HG03139 (cell line): ENCODE data around the gene PRIMPOL.
"Not testable (repeated sequence)": the region's sequence is repeated elsewhere in the genome, so short reads cannot be mapped to it uniquely, and the experiment has no call there.

Experiments used
- ATAC-seq: cut with Tn5 transposase; IDR thresholded peaks from one replicate; pipeline ENCODE4 v1.9.1; 2021; ENCODE audit not compliant: unreplicated experiment

Gene PRIMPOL, protein sequence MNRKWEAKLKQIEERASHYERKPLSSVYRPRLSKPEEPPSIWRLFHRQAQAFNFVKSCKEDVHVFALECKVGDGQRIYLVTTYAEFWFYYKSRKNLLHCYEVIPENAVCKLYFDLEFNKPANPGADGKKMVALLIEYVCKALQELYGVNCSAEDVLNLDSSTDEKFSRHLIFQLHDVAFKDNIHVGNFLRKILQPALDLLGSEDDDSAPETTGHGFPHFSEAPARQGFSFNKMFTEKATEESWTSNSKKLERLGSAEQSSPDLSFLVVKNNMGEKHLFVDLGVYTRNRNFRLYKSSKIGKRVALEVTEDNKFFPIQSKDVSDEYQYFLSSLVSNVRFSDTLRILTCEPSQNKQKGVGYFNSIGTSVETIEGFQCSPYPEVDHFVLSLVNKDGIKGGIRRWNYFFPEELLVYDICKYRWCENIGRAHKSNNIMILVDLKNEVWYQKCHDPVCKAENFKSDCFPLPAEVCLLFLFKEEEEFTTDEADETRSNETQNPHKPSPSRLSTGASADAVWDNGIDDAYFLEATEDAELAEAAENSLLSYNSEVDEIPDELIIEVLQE

DNA sequence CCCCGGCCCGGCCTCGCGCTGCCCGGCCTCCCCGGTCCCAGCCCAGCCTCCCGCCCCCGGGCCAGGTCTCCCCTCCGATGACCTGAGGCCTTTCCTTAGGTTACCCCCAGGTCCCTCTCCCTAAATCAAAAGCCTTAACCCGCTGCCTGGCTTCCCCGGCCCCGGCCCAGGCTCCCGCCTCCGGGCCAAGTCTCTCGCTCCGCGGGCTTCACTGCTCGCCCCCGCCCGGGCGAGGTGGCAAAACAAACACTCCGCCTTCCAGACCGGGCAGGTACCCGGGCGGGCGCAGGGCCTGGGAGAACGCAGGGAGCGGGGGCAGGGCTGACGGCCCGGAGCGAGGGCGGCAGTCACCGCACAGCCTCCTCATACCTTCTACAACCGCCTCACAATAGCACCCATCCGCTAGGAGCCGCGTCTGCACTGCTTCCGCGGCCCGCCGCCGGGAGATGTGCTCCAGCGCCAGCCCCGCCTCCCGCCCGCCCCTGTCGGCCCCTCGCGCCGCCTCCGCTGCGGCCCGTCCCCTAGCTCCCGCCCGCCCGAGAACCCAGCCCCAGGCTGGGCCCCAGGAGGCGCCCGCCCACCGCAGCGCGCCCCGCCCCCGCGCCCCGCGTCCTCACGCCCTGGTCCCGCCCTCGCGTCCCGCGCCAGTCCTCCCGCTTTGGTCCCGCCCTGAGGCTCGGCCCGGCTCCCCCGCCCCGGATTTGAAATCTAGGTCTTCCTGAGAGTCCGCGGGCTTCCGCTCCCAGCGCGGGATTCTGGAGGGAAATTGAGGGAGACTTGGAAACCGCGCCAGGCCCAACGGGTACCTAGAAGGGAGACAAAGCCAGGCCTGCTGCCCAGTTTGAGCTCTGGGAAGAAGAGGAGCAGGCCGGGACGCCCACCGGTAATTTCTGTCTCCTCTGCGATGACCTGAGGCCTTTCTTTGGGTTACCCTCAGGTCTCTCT is at the start of gene PRIMPOL, which contains the start of gene CASP3:
PRIMPOL (plus strand) TSS at position 713 of the 945 bp plus-strand sequence. CDS start 7,403 bp downstream, outside the sequence.
CASP3 (minus strand) TSS at position 422 of the 945 bp plus-strand sequence. CDS start 10,994 bp downstream, outside the sequence.
- peak; percentile 86 for ATAC-seq

DNA sequence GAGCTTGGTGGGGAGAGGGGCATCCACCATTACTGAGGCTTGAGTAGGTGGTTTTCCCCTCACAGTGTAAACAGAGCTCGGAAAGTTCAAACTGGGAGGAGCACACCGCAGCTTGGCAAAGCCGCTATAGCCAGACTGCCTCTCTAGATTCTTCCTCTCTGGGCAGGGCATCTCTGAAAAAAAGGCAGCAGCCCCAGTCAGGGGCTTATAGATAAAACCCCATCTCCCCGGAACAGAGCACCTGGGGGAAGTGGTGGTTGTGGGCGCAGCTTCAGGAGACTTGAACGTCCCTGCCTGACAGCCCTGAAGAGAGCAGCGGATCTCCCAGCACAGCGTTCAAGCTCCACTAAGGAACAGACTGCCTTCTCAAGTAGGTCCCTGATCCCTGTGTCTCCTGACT is 48.6 kb upstream of the PRIMPOL start:
- not testable (repeated sequence) for ATAC-seq

DNA sequence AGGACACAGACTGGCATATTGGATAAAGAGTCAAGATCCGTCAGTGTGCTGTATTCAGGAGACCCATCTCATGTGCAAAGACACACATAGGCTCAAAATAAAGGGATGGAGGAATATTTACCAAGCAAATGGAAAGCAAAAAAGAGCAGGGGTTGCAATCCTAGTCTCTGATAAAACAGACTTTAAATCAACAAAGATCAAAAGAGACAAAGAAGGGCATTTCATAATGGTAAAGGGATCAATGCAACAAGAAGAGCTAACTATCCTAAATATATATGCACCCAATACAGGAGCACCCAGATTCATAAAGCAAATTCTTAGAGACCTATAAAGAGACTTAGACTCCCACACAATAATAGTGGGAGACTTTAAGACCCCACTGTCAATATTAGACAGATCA is 46.7 kb upstream of the PRIMPOL start:
- not testable (repeated sequence) for ATAC-seq

DNA sequence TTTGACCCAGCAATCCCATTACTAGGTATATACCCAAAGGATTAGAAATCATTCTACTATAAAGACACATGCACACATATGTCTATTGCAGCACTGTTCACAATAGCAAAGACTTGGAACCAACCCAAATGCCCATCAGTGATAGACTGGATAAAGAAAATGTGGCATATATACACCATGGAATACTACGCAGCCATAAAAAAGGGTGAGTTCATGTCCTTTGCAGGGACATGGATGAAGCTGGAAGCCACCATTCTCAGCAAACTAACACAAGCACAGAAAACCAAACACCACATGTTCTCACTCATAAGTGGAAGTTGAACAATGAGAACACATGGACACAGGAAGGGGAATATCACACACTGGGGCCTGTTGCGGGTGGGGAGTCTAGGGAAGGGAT is 42.1 kb upstream of the PRIMPOL start:
- ATAC-seq, result not testable (repeated sequence)

DNA sequence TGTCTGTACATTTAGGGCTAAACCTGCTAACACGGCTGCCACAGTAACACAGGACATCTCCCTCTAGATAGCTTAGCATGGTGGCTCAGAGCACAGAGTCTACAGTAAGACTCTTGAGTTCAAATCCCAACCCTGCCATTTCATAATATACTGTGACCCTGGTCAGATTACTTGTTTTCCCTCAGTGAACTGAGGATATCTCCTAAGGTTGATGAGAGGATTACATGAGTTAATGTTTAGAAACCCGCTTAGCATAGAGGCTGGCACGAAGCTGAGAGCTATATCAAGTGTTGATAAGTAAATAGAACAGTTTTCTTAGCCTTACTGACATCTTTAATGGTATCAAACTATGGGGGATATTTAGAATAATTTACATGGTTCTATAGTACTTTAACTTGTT is 37.5 kb upstream of the PRIMPOL start:
- no peak for ATAC-seq

DNA sequence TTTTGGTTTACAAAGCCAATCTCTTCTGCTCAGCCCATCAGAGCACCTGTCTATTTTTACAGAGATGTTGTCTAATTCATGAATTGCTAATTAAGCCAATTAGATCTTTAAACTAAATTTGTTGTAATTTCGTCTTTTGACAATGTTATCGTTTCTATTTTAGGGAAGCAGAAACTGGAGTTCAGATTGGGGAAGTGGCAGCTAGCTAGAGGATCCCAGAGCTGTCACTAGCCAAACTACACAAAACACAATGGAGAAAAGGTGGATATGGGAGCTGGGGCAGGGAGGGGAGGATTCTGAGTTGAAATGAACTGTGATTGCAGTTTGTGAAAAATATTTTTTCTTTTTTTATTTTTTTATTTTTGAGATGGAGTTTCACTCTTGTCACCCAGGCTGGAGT is 36.1 kb upstream of the PRIMPOL start:
- ATAC-seq, result no peak

DNA sequence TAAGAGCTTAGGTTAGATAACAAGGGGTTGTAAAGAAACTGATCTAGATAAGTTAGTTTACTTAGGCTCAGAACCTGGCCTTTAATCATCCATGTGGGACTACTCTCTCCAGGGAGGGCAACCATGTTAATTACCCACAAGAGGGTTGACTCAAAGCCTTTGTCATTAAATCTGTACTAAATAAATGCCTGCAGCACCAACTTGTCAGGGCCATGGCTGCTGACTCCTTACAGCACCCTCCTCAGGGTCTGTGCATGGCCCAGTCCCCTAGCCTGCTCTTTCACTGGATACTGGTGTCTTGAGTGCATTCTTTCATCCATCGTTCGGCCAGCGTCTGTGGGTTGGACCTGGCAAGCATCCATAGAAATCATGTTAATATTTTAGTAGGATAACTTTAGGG is 35.0 kb upstream of the PRIMPOL start:
- no peak for ATAC-seq

DNA sequence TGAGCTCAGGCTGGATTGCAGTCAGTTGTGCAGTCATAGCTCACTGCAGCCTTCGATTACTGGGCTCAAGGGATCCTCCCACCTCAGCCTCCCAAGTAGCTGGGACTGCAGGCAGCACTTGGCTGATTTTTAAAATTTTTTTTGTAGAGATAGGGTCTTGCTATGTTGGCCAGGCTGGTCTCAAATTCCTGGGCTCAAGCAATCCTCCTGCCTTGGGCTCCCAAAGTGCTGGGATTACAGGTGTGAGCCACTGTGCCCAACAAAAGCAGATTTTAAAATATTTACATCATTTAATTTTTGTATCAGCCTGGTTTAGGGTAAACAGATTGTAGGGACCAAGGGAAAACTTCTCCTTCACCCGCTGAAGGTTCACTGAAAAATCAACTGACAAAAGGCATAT is 33.4 kb upstream of the PRIMPOL start:
- not testable (repeated sequence) for ATAC-seq

DNA sequence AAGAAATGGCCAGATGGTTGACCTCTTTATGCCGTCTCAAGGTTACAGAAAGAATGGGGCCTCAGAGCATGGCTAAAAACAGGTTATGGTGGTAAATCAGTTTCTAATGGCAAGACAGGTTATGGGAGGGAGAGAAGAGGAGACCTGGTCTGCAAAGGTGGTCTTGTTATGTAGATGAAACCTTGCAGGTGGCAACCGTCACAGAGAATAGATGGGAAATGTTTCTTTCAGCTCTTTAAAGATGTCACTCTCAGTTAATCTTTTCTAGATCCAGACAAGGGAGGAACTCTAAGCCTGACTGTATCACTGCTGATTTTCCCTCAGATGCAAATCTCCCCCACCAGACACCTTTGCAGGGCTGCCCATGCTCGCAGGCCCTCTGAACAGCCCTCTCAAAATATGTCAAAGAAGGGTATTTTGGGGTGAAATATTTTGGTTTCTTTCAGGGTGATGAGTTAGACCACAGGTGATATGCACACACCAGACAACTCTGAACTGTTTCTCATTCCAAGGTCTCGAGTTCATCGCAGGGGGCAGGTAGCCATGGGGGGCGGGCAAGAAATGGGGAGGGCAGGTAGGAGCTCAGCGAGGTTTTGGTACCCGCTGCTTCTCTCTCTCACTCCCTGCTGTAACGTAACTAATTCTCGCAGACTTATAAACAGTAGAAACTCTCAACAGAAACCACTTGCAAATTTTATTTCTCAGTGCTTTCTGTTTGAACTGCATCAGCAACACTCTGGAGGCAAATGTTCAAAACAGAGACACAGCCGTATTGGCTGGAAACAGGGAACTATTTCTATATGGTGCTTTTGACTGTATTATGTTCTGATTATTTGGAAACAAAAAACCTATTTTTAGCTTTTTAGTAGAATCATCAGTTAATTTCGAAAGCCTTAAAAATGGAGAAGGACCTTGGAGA is 32.6 kb upstream of the PRIMPOL start:
- ATAC-seq, result peak; percentile 73

DNA sequence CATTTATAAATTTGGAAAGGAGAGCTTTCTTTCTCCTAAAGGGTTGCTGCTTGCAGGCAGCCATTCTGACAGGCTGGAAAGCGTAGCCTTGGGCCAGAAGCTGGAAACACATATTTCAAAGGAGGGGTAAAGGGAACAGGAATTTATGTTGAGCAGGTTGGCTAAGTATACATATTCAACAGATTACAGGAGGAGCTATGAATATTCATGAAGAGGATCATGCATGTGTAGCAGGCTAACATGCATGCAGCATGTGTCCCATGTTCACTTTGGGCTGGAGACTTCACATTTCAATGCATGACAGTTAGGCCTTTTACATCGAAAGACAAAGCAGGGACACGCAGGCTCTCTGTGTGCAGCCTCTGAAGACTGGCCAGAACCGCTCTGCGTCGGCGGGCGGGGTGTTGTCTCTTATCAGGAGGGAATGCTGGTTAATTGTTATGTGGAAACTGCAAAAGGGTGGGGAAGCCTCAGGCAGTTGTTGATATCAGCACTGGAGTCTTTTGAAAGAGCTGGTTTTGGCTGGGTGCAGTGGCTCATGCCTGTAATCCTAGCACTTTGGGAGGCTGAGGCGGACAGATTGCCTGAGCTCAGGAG is 31.8 kb upstream of the PRIMPOL start:
- no peak for ATAC-seq

DNA sequence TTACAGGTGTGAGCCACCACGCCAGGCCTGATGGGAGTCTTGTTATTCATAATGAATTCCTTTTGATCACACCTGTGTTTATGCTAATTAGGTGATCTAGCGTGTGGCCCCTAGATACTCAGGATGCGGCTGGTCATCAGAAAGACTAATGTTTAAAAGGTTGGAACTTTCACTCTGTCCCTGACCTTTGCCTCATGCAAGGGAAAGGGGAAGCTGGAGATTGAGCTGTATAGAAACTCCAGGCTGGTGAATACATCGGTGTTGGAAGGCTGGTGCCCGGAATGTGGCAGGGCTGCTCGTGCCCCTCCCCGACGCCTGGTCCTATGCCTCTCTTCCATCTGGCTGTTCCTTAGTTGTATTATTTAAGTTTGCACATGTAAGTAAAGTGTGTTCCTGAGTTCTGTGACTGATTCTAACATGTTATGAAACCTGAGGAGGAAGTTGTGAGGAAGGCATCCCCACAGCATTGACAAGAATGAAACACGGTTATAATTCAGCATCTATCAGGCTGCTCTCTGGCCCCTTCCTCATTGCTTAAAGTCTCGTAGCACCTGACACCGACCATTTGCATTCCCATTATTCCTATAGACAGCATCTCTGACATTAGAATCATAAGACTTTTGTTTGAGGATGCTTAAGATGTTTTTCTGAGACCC is 29.2 kb upstream of the PRIMPOL start:
- ATAC-seq, result no peak

DNA sequence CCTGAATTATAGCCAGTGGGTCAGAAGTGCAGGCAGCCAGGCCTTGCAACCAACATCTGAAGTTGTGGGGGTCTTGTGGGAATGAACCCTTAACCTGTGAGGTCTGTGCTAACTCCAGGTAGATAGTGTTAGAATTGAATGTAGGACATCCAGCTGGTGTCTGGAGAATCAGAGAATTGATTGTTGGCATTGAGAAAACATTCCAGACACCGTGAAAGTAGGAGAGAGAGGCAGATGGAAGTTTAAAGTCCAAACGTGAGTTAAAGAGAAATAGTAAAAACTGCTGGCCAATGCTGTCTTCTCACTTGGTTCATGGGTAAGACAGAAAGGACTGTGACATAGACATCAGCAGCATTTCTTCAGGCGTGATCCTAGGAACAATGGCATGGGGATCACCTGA is 28.0 kb upstream of the PRIMPOL start:
- no peak for ATAC-seq

DNA sequence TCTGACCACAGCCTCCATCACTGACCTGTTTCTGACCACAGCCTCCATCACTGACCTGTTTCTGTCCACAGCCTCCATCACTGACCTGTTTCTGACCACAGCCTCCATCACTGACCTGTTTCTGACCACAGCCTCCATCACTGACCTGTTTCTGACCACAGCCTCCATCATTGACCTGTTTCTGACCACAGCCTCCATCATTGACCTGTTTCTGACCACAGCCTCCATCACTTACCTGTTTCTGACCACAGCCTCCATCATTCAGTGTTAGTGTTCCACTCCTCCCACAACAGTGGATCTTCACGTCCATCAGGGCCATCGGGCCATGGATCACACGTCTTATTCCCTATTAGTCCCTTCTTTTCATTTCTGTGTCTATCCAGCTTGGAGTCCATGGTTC is 25.0 kb upstream of the PRIMPOL start:
- ATAC-seq, result not testable (repeated sequence)

DNA sequence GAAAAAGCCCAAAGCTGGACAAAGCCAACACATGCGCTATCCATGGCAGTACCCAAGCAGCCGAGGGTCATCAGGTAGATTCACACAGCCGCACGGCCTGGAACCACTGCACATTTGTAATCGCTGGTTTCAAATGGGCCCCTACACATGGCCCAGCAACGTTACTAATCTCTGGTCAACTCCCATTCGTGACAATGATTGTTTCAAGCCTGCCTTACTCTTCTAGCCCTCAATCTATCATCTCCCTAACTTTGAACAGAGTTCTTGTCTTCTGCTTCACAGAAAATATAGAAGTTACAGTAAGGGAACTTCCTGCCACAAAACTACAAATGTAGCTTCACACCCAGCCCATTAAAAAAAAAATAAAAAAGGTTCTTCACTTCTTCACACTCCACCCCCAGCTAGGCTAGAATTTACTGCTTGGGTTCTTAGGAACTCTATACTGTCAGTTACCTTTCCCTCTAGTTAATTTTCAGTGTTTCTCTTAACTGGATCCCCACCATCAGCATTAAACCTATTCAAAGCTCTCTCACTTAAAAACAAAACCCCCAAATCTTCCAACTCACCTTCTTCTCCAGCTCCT is 24.5 kb upstream of the PRIMPOL start:
- ATAC-seq, result no peak

DNA sequence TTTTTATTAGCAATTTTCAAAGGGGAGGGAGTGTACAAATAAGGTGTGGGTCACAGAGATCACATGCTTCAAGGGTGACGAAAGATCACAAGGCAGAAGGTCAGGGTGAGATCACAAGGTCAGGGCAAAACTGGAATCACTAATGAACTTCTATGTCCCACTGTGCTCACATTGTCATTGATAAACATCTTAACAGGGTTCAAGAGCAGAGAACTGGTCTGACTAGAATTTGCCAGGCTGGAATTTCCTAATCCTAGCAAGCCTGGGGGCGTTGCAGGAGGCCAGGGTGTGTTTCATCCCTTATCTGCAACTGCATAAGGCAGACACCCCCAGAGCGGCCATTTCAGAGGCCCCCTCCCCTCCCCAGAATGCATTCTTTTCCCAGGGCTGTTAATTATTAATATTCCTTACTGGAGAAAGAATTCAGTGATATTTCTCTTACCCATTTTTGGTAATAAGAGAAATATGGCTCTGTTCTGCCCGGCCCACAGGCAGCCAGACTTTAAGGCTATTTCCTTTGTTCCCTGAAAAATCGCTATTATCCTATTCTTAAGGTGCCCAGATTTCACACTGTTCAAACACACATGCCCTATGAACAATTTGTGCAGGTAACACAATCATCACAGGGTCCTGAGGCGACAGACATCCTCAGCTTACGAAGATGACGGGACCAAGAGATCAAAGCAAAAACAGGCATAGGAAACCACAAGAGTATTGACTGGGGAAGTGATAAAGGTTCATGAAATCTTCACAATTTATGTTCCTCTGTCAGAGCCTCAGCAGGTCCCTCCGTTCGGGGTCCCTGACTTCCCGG is 23.5 kb upstream of the PRIMPOL start:
- ATAC-seq, result not testable (repeated sequence)

DNA sequence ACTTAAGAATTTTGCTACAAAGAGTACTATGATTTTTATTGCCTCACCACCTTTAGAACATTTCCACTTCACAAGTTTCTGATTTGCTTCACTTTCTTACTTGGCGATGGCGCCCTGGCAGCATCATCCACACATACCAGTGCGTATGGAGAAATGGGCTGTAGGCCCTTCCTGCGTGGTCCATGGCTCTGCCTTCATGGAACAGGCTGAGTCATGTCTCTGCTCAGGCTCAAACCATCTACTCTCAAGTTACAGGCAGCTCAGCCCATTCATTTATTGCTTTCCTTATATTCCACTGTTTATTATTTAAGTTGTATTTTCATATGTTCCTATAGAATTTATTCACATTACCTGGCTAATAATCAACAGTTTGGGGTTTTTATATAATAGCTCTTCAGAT is 21.4 kb upstream of the PRIMPOL start:
- no peak for ATAC-seq

DNA sequence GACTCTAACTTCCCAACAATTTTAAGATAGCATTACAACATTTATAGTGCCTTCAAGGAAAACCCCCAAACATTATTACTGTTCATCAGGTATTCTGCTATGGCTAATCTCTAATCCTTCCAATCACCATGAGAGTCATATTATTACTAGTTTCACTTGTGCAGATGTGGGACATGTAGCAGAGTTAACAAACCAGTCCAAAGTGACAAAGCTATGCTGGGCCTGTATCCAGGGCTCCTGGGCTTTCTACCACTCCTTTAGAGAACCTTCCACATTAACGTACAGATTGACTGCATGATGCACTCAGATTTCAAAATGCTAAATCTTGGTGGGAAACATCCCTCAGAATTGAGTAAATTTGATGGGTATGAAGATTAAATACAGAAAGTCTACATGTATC is 16.7 kb upstream of the PRIMPOL start:
- no peak for ATAC-seq

DNA sequence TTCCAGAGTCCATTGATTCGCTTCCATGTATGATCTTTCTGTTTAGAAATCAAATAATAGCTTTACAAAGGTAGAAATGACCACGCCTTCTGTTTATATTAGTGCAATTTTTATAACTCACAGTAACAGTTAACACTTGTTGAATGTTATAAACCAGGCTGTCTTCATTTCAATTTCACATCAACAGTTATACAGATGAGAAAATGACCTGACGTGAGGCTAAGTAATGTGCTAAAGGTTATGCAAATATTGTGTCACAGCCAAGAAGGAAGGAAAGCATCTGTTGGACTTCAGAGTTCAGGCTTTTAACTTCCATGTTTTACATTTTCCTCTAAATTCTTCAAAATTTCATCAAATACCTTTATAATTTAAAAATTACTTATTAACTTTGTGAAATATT is 14.2 kb upstream of the PRIMPOL start:
- ATAC-seq, result no peak
